D341Med (cell line): ENCODE data around the gene OR2T10.
"Not testable (repeated sequence)": the region's sequence is repeated elsewhere in the genome, so short reads cannot be mapped to it uniquely, and the experiment has no call there.

Experiments
- DNase-seq: peaks from one replicate; pipeline ENCODE4 v3.0.0; 2012; ENCODE audit warnings: low spot score

The OR2T10 gene

DNA sequence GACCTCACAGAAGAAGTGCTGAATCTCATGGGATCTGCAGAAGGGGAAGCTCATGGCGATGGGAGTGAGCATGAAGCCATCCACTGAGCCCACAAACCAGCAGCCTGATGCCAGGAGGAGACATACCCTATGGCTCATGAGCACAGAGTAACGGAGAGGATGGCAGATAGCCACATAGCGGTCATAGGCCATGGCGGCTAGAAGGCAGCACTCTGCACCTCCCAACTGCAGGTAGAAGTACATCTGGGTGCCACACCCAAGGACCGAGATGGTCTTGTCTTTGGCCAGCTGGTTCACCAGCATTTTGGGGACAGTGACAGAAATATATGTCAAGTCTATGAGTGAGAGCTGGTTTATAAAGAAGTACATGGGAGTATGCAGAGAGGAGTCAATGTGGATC, 4.3 kb downstream of the OR2T10 start:
- DNase-seq: no peak

DNA sequence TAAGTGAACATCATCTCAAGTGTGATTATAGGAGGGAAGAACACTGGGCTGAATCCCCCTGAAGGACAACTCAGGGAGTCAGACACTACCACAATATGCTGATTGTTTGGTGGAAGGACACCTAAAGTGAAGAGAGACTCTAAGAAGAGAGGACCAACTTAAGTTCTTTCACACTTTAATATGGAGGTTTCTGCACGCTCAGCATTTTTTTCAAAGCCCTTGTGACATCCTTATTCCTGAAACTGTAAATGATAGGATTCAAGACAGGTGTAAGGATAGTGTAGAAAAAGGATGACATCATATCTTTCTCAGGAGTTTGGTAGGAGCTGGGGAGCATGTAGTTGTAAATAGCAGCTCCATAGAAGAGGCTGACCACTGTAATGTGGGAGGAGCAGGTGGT, 4.8 kb downstream of the OR2T10 start:
- DNase-seq: no peak

DNA sequence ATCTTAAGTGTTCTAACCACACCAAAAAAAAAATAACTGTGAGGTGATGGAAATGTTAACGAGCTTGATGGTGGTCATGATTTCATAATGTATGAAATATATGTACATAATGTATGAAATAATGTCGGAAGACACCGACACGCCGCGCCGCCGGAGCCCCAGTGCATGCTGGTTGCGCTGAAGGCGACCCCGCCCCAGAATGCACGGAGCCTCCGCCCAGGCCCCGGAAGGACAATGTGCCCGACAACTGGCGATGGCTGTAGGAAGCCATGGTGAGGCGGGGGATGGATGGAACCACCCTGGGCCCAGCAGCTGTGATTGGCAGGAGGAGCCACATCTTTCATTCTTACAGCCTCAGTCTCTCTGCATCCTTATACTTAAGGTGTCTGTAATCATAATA, 7.4 kb downstream of the OR2T10 start:
- no peak for DNase-seq

DNA sequence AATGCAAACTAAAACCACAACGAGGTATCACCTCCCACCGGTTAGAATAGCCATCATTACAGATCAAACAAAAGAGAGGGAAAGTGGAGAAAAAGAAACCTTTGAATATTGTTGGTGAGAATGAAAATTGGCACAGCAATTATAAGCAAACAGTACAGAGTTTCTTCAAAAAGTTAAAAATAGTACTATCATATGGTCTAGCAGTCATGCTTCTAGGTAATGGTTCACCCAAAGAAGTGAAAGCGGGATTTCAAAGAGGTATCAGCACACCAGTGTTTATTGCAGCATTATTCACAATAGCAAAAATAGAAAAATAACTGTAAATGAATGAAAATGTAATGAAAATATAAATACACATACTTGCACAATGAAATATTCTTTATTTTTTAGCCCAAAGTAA, 8.2 kb downstream of the OR2T10 start:
- no peak for DNase-seq

DNA sequence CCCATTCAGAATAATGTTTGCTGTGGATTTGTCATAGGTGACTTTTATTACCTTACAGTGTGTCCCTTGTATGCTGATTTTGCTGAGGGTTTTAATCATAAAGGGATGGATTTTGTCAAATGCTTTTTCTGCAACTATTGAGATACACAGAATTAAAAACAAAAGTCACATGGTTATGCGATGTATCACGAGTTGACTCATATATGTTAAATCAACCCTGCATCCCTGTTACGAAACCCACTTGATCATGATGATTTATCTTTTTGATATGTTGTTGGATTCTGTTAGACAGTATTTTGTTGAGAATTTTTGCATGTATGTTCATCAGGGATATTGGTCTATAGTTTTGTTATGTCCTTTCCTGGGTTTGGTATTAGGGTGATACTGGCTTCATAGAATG, 12.2 kb downstream of the OR2T10 start:
- no peak for DNase-seq

DNA sequence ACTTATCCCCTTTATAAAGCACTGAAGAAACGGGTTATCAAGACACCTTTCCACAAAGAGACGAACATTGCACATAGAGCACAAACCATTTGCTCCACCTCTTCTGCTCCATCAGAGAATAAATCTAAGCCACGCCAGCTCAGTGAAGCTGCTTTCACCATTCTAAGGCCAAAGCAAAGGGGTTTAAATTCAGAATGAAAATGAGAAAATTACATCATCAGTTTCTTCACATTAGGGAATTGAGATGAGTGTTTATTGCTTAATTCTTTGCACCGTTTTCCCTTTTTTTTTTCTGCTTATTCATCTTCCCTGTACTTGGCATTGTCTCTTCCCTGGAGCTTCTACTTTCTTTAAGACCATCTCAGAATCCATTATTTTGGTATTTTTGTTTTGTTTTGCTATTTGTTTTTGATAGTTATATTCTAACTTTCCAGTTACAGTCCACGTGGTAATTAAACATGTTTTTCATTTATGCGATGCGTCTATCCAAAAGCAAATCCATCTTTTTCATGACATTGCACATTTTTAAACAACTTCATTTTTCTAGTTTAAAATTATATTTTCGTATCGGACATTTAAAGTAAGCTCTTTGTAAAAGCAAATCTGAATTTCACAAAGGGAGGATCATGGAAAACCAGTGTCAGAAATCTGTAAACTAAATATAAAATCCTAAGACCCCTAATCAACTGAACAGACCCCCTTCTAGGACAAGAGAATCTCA, 21.1 kb downstream of the OR2T10 start:
- DNase-seq: no peak

DNA sequence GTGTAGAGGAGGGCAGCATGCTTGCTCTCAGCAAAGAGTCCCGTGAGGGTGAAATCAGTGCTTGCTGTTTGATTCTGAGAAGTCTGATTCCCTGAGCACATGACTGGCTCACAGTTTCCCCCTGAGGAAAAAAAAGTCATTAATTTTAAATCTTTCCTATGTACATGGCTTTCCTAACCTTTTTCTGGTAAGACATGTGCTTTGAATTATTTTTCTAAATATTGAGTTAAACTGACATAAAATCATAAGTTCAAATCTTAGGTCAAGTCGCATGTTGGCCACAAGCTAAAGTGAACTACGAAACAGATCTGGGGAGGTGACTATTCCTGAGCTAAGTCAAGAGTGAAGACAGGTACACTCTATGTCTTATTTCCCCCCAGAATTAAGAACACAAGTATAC, 22.8 kb downstream of the OR2T10 start, which contains the start of gene OR2T34:
OR2T34 (minus strand) TSS at position 101 of the 400 bp plus-strand sequence; CDS start at position 101, 0 bp downstream.
- not testable (repeated sequence) for DNase-seq

DNA sequence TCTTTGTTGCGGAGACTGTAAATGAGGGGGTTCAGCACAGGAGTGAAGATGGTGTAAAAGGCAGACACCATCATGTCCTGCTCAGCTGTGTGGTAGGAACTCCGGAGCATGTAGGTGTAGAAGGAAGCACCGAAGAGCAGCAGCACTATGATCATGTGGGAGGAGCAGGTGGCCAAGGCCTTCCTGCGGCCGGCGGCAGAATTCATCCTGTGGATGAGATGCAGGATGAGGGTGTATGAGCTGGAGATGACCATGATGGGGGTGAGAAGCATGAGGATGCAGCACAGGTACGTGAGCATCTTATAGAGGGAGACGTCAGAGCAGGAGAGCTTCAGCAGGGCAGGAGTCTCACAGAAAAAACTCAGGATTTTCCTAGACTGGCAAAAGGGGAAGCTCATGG, 23.6 kb downstream of the OR2T10 start:
- DNase-seq: peak; percentile 0

DNA sequence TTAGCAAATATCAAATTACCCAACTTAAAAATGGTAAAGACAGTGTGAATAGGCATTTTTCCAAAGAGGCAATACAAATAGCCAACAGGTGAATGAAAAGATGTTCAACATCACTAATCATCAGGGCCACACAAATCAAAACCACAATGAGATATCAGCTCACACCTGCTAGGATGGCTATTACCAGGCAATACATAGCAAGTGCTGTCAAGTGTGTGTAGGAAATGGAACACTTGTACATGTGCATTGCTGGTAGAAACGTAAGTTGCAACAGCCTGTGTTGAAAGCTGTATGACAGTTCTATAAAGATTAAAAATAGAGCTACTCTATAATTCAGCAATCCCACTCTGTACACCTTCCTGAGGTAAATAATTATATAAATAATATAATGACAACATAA, 25.5 kb downstream of the OR2T10 start:
- DNase-seq: not testable (repeated sequence)

DNA sequence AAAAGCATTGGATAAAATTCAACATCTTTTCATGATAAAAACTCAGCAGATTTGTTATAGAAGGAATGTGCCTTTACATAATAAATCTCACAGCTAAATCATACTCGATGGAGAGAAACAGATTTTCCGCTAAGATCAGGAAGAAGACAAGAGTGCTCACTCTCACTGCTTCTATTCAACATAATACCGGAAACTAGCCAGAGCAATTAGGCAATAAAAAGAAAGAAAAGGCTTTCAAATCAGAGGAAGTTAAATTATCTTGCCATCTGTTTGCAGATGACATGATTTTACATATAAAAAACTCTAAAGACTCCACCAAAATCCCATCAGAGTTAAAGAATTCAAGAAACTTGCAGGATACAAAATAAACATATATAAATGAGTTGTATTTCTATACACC, 26.7 kb downstream of the OR2T10 start:
- not testable (repeated sequence) for DNase-seq

DNA sequence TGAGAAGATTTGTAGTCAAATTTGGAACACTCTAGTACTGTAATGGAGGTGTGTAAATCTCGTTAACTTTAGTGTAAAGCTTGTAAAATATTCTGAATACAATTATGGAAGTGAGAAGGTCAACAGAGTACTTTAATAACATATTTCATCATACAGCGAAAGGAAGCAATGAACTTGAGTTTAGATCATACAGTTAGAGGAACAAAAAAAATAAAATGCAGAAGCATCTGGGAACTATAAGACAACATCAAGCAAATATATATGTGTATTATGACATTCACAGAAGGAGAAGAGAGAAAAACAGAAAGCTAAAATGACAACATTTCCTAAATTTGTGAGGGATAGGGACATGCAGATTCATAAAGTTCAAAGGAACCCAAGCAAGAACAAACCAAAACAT, 28.5 kb downstream of the OR2T10 start:
- not testable (repeated sequence) for DNase-seq

DNA sequence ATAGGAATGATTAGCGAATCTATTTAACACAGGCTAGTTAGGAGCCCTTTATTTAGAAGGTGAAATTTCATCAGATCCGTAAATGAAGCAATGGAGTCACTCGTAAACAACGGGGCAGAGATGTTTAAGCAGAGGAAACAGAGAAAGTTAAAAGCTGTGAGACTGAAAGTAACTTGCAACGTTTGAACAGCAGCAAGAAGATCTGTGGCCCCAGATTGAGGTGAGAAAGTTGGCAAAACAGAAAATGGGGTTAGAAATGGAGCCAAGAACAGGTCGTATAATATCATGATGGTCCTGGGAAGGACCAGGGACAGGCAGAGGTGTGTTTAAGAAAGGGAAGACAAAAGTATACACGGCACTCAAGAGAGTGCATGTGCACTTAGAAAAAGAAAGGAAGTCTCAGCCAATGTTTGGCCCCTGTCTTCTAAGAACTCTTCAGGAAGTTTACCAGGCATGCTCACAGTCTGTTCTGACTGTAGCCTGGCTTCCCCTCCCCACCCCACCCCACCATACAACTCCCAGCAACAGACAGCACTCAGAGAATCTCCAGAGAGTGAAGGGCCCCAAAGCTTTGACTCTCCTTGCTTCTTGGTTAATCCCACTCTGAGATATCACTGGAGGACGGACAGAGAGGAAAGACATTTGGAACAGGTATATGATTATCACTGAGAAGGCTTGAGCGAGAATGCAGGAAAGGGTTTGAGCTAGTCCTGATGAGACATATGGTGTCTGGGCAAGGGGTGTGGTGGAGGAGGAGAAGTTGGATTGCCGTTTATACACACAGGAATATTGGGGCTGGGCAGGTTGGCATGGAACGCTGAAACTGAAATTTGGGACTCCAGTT, 31.7 kb downstream of the OR2T10 start:
- DNase-seq: peak; percentile 0

DNA sequence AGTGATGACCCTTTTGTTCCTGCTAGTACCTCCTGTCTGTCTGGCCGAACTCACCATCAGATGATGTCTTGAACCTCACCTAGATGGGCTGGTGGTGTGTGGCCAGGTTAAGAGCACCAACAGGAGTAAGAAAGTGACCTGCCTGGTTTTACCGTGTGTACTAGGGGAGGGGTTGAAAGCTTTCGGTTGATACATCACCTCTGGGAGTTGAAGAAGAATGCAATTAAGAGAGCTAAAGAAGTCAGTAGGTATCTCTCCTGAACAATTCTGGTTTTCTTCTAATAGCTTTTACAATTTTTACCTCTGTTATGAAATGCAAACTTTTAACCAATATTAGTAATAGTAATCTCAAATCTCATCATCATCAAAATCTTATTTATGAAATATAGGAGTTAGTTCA, 34.8 kb downstream of the OR2T10 start, which contains the start of gene OR2T29:
OR2T29 (minus strand) TSS at position 101 of the 400 bp plus-strand sequence. CDS start 3,281 bp downstream, outside the sequence.
- DNase-seq: not testable (repeated sequence)

DNA sequence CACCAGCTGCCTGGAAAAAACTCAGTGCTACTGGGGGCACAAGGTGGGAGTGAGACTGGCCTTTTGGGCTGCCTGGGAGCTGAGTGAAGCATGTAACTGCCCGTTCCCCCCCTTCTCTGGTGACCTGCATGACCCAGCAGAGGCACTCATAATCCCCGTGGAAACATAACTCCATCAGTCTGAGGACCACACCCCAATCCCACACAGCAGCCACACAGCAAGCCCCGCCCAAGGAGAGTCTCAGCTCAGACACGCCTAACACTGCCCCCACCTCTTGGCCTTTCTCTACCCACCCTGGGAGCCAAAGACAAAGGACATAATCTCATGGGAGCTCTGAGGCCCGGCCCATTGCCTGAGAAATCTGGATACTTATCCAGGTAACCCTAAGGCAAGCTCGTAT, 46.5 kb downstream of the OR2T10 start:
- not testable (repeated sequence) for DNase-seq

DNA sequence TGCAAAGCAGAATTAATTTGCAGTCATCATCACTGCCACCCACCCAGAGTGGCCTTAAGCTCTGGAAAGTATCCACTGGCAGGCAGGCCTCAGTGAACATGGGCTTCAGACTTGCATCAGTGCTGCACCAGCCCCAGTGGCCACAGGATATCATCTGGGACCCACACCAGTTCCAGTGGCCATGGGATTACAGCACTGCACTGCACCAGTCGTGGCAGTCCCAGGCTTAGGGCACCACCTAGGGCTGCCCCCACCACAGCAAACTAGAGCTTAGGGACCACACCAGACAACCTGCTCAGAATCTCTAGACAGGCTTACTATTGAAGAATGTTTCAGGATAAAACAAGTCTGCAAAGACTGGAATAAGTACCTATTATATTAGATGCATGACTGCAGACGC, 50.1 kb downstream of the OR2T10 start:
- not testable (repeated sequence) for DNase-seq
